ENCODE measurements around the gene MNT.

MNT gene

DNA sequence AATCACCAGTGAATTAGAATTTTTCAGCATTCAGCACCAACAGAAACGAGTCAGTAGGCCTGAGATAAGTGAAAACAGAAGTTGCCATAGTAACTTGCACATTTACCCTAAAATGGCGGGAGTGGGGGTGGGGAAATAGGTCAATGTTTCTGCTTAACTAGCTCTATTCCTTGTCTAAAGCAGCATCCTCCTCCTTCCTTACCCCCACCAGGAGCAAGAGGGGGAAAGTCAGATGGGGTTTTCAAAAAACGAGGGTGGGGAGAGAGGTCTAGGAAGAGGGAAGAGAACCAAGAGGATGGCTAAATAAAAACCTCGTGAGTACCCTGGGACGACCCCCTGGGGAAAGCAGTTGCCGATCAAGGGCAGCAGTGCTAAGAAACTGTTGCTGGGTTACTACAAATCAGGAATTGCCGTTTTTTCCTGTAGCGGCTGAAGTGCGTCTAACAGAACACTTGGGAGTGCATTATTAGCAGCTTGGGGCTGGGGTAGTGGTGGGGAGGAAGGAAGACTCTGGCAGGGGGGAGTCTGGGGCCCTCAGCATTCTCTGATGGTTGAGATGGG is 34.4 kb upstream of the MNT start:
- DNase-seq: no peak
- H3K4me3 ChIP-seq (ENCODE audit: low read depth, low read length): no peak overlapping the region
- H3K9me3 ChIP-seq (ENCODE audit: severe bottlenecking): no peaks in the 10 kb centered on the region
- no peak overlapping the region for H3K27ac ChIP-seq
- H3K27me3 ChIP-seq (ENCODE audit: insufficient read depth, low read depth, severe bottlenecking): no peaks in the 10 kb centered on the region
- TF ChIP-seq, protein P1, sequence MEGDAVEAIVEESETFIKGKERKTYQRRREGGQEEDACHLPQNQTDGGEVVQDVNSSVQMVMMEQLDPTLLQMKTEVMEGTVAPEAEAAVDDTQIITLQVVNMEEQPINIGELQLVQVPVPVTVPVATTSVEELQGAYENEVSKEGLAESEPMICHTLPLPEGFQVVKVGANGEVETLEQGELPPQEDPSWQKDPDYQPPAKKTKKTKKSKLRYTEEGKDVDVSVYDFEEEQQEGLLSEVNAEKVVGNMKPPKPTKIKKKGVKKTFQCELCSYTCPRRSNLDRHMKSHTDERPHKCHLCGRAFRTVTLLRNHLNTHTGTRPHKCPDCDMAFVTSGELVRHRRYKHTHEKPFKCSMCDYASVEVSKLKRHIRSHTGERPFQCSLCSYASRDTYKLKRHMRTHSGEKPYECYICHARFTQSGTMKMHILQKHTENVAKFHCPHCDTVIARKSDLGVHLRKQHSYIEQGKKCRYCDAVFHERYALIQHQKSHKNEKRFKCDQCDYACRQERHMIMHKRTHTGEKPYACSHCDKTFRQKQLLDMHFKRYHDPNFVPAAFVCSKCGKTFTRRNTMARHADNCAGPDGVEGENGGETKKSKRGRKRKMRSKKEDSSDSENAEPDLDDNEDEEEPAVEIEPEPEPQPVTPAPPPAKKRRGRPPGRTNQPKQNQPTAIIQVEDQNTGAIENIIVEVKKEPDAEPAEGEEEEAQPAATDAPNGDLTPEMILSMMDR (IDR thresholded peaks at IDR 0.05; ENCODE audit: low read depth, low read length): no peak
- peaks cover 68% of the 10 kb centered on the region for H3K36me3 ChIP-seq

DNA sequence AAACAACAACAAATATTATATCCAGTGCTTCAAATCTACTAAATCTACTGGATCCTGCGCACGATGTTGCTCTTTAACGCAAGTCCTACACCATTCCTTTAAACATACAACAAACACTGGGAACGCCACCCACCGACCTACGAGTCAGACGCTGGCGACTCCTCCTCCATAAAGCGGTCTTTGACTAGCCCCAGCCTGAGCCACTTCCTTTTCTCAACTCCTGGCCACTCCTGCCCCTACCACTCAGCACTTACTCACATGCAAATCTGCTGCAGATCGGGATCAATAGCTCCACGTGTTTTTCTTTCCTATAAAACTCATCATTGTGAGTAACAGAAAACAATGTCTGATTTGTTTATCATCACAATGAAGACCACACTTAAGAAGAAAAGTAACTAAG is 32.8 kb upstream of the MNT start:
- H3K9me3 ChIP-seq (ENCODE audit: severe bottlenecking): no peaks in the 10 kb centered on the region
- H3K4me3 ChIP-seq (ENCODE audit: low read depth, low read length): no peak overlapping the region
- no peak overlapping the region for H3K27ac ChIP-seq
- no peaks in the 10 kb centered on the region for H3K27me3 ChIP-seq (ENCODE audit: insufficient read depth, low read depth, severe bottlenecking)
- peaks cover 56% of the 10 kb centered on the region for H3K36me3 ChIP-seq
- DNase-seq: no peak
- TF ChIP-seq, protein P1 (IDR thresholded peaks at IDR 0.05; ENCODE audit: low read depth, low read length): no peak

DNA sequence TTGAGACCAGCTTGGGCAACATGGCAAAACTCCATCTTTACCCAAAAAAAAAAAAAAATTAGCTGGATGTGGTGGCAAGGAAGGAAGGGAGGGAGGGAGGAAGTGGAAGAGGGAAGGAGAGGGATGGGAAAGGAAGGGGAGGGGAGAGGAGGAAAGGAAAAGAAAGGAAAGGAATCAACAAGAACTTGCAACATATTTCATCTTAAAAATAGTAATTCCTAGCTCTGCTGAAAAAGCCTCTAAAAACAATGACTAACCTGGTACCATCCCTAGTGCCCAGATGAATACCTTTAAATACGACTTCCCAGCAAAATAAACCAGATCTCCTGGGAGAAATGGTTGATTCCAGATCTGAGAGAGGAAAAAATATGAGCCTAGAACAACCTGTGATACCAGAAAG is 27.1 kb upstream of the MNT start:
- Histone ChIP-seq H3K4me3 (ENCODE audit: low read depth, low read length) (no peak overlapping the region), H3K27me3 (ENCODE audit: insufficient read depth, low read depth, severe bottlenecking) (no peaks in the 10 kb centered on the region), H3K36me3 (peaks cover 15% of the 10 kb centered on the region), H3K27ac (no peak overlapping the region), H3K9me3 (ENCODE audit: severe bottlenecking) (no peaks in the 10 kb centered on the region)
- TF ChIP-seq, protein P1 (IDR thresholded peaks at IDR 0.05; ENCODE audit: low read depth, low read length): no peak
- no peak for DNase-seq

DNA sequence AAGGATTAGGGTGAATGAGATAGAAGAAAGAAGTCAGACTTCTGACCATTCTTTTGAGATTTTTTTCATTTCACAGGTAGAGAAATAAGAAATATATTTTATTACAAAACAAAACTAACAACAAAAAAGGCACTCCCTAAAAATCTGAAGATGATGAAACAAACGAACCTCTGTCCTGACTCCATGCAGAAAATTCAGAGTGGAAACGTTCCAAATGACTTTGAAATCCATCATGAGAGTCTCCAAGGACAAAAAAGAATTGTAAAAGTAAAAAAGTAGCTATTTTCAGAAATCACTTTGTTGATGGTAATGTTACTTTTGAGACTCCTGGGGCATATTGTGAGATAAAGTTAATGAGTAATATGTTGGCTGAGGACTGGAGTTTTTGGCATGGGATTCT is 26.4 kb upstream of the MNT start:
- no peak overlapping the region for H3K4me3 ChIP-seq (ENCODE audit: low read depth, low read length)
- no peak overlapping the region for H3K27ac ChIP-seq
- TF ChIP-seq, protein P1 (IDR thresholded peaks at IDR 0.05; ENCODE audit: low read depth, low read length): no peak
- DNase-seq: no peak
- peaks cover 11% of the 10 kb centered on the region for H3K36me3 ChIP-seq
- H3K27me3 ChIP-seq (ENCODE audit: insufficient read depth, low read depth, severe bottlenecking): no peaks in the 10 kb centered on the region
- H3K9me3 ChIP-seq (ENCODE audit: severe bottlenecking): no peaks in the 10 kb centered on the region

DNA sequence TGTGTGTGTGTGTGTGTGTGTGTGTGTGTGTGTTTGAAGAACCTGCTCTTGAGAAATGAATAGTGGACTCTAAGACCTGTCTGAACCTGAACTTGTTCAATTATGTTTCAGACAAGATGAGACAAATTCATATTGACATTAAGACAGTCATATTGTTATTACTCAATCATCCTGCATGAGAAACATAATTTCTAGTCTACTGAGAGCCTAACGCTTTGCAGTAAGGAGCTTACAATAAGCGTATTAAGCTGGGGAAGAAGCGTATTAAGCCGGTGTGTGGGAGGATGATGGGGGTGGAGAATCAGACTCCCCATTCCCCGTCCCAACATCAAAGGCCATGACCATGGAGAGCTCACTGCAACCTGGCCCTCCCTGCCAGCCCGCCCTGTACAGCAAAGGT is 22.4 kb upstream of the MNT start:
- Histone ChIP-seq H3K27me3 (ENCODE audit: insufficient read depth, low read depth, severe bottlenecking) (no peaks in the 10 kb centered on the region), H3K36me3 (peaks cover 39% of the 10 kb centered on the region), H3K27ac (peak overlapping the region; percentile 72), H3K9me3 (ENCODE audit: severe bottlenecking) (no peaks in the 10 kb centered on the region), H3K4me3 (ENCODE audit: low read depth, low read length) (no peak overlapping the region)
- TF ChIP-seq, protein P1 (IDR thresholded peaks at IDR 0.05; ENCODE audit: low read depth, low read length): no peak
- peak; percentile 91 for DNase-seq
